Measurements from ENCODE around the gene TEX14. TPM values are rescaled to one million over a fixed set of nuclear protein-coding genes. Genes with fewer than 3 reads are reported as not detected.
A peak's percentile ranks its signal among the peaks of the same experiment; 100 is the strongest.
"Not testable (repeated sequence)": the region's sequence is repeated elsewhere in the genome, so short reads cannot be mapped to it uniquely, and the experiment has no call there.

TEX14 gene
- total RNA-seq, 1 donor from 2014 or later = not detected

- Histone ChIP-seq H3K4me1 (no peaks in the 10 kb centered on the region), H3K9me3 (no peaks in the 10 kb centered on the region), H3K36me3 (no peaks in the 10 kb centered on the region), H3K4me3 (no peak overlapping the region), H3K27me3 (no peaks in the 10 kb centered on the region), H3K27ac (no peak overlapping the region)
- intact Hi-C loops (cut with DNase I) = no loop called here
- TF ChIP-seq, protein P1, sequence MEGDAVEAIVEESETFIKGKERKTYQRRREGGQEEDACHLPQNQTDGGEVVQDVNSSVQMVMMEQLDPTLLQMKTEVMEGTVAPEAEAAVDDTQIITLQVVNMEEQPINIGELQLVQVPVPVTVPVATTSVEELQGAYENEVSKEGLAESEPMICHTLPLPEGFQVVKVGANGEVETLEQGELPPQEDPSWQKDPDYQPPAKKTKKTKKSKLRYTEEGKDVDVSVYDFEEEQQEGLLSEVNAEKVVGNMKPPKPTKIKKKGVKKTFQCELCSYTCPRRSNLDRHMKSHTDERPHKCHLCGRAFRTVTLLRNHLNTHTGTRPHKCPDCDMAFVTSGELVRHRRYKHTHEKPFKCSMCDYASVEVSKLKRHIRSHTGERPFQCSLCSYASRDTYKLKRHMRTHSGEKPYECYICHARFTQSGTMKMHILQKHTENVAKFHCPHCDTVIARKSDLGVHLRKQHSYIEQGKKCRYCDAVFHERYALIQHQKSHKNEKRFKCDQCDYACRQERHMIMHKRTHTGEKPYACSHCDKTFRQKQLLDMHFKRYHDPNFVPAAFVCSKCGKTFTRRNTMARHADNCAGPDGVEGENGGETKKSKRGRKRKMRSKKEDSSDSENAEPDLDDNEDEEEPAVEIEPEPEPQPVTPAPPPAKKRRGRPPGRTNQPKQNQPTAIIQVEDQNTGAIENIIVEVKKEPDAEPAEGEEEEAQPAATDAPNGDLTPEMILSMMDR (IDR thresholded peaks at IDR 0.05) = no peak
- TF ChIP-seq POLR2A (IDR thresholded peaks at IDR 0.05) (no peak), POLR2AphosphoS5 (IDR thresholded peaks at IDR 0.05; ENCODE audit: insufficient read depth in 1 of 2, low read depth in 1 of 2) (no peak)
- no peak for DNase-seq (ENCODE audit: extremely low spot score in 2 of 2)
These were observed 108.4 kb downstream of the TEX14 start for GRCh38 chr17:58583486-58583885.

GRCh38 chr17:58582718-58583117, 109.1 kb downstream of the TEX14 start:
- H3K27ac ChIP-seq; DNase-seq (ENCODE audit: extremely low spot score in 2 of 2); H3K4me1 ChIP-seq; H3K4me3 ChIP-seq; intact Hi-C loops (cut with DNase I); H3K36me3 ChIP-seq; H3K27me3 ChIP-seq; H3K9me3 ChIP-seq: not testable (repeated sequence)

DNA sequence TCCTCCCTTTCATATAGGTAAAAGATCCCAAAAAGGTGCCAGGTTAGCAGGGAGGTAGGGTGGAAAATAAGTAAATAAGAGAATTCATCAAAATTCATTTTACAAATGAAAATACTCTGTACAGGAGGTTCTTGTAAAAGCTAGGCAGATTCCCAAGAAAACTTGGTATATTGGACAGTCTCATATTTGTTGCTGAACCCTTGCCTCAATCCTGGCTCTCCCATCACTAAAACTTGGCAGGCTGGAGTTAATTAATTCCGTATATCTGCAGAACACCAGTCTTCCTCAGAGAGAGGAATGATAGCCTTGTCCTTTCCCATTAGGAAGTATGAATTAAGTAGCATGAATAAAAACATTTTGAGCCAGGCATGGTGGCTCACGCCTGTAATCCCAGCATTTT, 111.2 kb downstream of the TEX14 start:
- H3K36me3 ChIP-seq = no peaks in the 10 kb centered on the region
- H3K4me3 ChIP-seq = no peak overlapping the region
- H3K27me3 ChIP-seq = no peaks in the 10 kb centered on the region
- no peak overlapping the region for H3K27ac ChIP-seq
- DNase-seq (ENCODE audit: extremely low spot score in 2 of 2) = no peak
- intact Hi-C loops (cut with DNase I) = no loop called here
- no peaks in the 10 kb centered on the region for H3K9me3 ChIP-seq
- TF ChIP-seq, protein P1 (IDR thresholded peaks at IDR 0.05) = no peak
- no peak for TF ChIP-seq POLR2A (IDR thresholded peaks at IDR 0.05)
- TF ChIP-seq POLR2AphosphoS5 (IDR thresholded peaks at IDR 0.05; ENCODE audit: insufficient read depth in 1 of 2, low read depth in 1 of 2) = no peak
- peaks cover 7% of the 10 kb centered on the region for H3K4me1 ChIP-seq

GRCh38 chr17:58577696-58578095, 114.1 kb downstream of the TEX14 start:
- Histone ChIP-seq H3K9me3 (no peaks in the 10 kb centered on the region), H3K27me3 (no peaks in the 10 kb centered on the region), H3K4me1 (peaks cover 7% of the 10 kb centered on the region), H3K27ac (no peak overlapping the region), H3K4me3 (no peak overlapping the region), H3K36me3 (no peaks in the 10 kb centered on the region)
- intact Hi-C loops (cut with DNase I) = no loop called here
- no peak for DNase-seq (ENCODE audit: extremely low spot score in 2 of 2)
- TF ChIP-seq, protein P1 (IDR thresholded peaks at IDR 0.05) = no peak
- TF ChIP-seq POLR2AphosphoS5 (IDR thresholded peaks at IDR 0.05; ENCODE audit: insufficient read depth in 1 of 2, low read depth in 1 of 2) (no peak), POLR2A (IDR thresholded peaks at IDR 0.05) (no peak)

DNA sequence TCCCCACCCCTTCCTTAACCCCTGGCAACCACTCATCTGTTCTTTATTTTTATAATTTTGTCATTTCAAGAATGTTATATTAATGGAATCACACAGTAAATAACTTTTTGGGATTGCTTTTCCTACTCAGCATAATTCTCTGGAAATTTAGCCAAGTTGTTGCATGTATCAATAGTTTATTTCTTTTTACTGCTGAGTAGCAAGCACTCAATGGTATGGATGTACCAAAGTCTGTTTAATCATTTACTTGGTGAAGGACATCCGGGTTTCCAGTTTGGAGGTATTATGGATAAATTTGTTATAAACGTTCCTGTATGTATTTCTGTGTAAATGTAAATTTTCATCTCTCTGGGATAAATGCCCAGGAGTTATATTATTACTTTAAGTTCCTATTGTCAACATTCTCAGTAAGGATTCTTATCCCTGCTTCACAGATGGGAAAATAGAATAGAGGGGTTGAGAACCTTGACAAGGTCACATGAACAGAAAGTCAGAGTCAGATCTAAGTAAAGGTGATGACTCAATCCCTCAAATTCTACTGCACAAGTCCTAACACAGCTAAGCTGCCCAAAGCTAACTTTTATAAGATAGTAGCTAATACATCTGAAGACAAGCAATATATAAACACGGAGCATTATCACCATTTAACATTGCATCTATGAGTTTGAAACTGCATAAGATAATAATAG, 115.0 kb downstream of the TEX14 start:
- intact Hi-C loops (cut with DNase I) = no loop called here
- H3K4me1 ChIP-seq = peaks cover 7% of the 10 kb centered on the region
- H3K36me3 ChIP-seq = no peaks in the 10 kb centered on the region
- no peaks in the 10 kb centered on the region for H3K27me3 ChIP-seq
- no peak for DNase-seq (ENCODE audit: extremely low spot score in 2 of 2)
- no peak overlapping the region for H3K4me3 ChIP-seq
- no peaks in the 10 kb centered on the region for H3K9me3 ChIP-seq
- H3K27ac ChIP-seq = no peak overlapping the region
- TF ChIP-seq, protein P1 (IDR thresholded peaks at IDR 0.05) = no peak
- peak in 1 of 2 donors; percentile 37 for TF ChIP-seq POLR2AphosphoS5 (IDR thresholded peaks at IDR 0.05; ENCODE audit: insufficient read depth in 1 of 2, low read depth in 1 of 2)
